Measurements from ENCODE around the gene TIAM1.

TIAM1 gene

GRCh38 chr21:31258073-31258472 lies 86.0 kb downstream of the TIAM1 start:
- no peak overlapping the region for H3K4me3 ChIP-seq (ENCODE audit: low read depth, low read length)
- TF ChIP-seq CTCF (IDR thresholded peaks at IDR 0.05; ENCODE audit: borderline replicate concordance, insufficient read depth, low read depth, low read length): no peak

GRCh38 chr21:31257265-31257664 lies 86.8 kb downstream of the TIAM1 start:
- no peak for TF ChIP-seq CTCF (IDR thresholded peaks at IDR 0.05; ENCODE audit: borderline replicate concordance, insufficient read depth, low read depth, low read length)

GRCh38 chr21:31255896-31256295 lies 88.2 kb downstream of the TIAM1 start:
- TF ChIP-seq CTCF (IDR thresholded peaks at IDR 0.05; ENCODE audit: borderline replicate concordance, insufficient read depth, low read depth, low read length): no peak
- H3K4me3 ChIP-seq (ENCODE audit: low read depth, low read length): no peak overlapping the region

More at GRCh38 chr21:31257265-31257664, 86.8 kb downstream of the TIAM1 start:
- H3K4me3 ChIP-seq (ENCODE audit: low read depth, low read length): no peak overlapping the region

- no peak overlapping the region for H3K4me3 ChIP-seq (ENCODE audit: low read depth, low read length)
- TF ChIP-seq CTCF (IDR thresholded peaks at IDR 0.05; ENCODE audit: borderline replicate concordance, insufficient read depth, low read depth, low read length): no peak
Measured at GRCh38 chr21:31255036-31255435, 89.0 kb downstream of the TIAM1 start.

- H3K4me3 ChIP-seq (ENCODE audit: low read depth, low read length): no peak overlapping the region
- TF ChIP-seq CTCF (IDR thresholded peaks at IDR 0.05; ENCODE audit: borderline replicate concordance, insufficient read depth, low read depth, low read length): no peak
Measured at GRCh38 chr21:31254131-31254530, 89.9 kb downstream of the TIAM1 start.

GRCh38 chr21:31253684-31254083 lies 90.4 kb downstream of the TIAM1 start:
- no peak overlapping the region for H3K4me3 ChIP-seq (ENCODE audit: low read depth, low read length)
- no peak for TF ChIP-seq CTCF (IDR thresholded peaks at IDR 0.05; ENCODE audit: borderline replicate concordance, insufficient read depth, low read depth, low read length)

- TF ChIP-seq CTCF (IDR thresholded peaks at IDR 0.05; ENCODE audit: borderline replicate concordance, insufficient read depth, low read depth, low read length): no peak
- H3K4me3 ChIP-seq (ENCODE audit: low read depth, low read length): no peak overlapping the region
Measured at GRCh38 chr21:31252611-31253010, 91.5 kb downstream of the TIAM1 start.
